Nephron progenitor cell (in vitro differentiated cells): Measurements from ENCODE around the gene SMIM23.

Experiments used
- DNase-seq: peaks from one replicate; pipeline ENCODE4 v3.0.0; 2021
- H3K27ac Mint-ChIP-seq: 2 replicates; pipeline ENCODE4 v1.8.0; 2021; ENCODE audit warnings: mild to moderate bottlenecking, moderate library complexity, mixed read lengths
- H3K27me3 Mint-ChIP-seq: 2 replicates; pipeline ENCODE4 v1.8.0; 2021; ENCODE audit warnings: mild to moderate bottlenecking, low read depth, mixed read lengths; ENCODE audit not compliant: poor library complexity
- H3K36me3 Mint-ChIP-seq: 2 replicates; pipeline ENCODE4 v1.8.0; 2021; ENCODE audit warnings: low read depth, mixed read lengths
- H3K4me1 Mint-ChIP-seq: 2 replicates; pipeline ENCODE4 v1.8.0; 2021; ENCODE audit warnings: mixed read lengths
- H3K4me3 Mint-ChIP-seq: 2 replicates; pipeline ENCODE4 v1.8.0; 2021; ENCODE audit warnings: mild to moderate bottlenecking, moderate library complexity, mixed read lengths
- H3K9me3 Mint-ChIP-seq: 2 replicates; pipeline ENCODE4 v1.8.0; 2021; ENCODE audit warnings: mild to moderate bottlenecking, moderate library complexity, mixed read lengths
- TF ChIP-seq, protein P1 (sequence below): fragments of 200-600 bp; sonication (generic); IDR thresholded peaks from 2 replicates; pipeline ENCODE4 v1.5.0; 2021; ENCODE audit warnings: antibody characterized with exemption

The SMIM23 gene

GRCh38 chr5:171750311-171750788 lies 35.3 kb upstream of the SMIM23 start:
- Mint-ChIP-seq H3K4me3 (no peak overlapping the region), H3K36me3 (no peaks in the 10 kb centered on the region), H3K9me3 (no peaks in the 10 kb centered on the region), H3K27ac (no peak overlapping the region), H3K27me3 (peaks cover 4% of the 10 kb centered on the region), H3K4me1 (peaks cover 47% of the 10 kb centered on the region)
- TF ChIP-seq, protein P1, sequence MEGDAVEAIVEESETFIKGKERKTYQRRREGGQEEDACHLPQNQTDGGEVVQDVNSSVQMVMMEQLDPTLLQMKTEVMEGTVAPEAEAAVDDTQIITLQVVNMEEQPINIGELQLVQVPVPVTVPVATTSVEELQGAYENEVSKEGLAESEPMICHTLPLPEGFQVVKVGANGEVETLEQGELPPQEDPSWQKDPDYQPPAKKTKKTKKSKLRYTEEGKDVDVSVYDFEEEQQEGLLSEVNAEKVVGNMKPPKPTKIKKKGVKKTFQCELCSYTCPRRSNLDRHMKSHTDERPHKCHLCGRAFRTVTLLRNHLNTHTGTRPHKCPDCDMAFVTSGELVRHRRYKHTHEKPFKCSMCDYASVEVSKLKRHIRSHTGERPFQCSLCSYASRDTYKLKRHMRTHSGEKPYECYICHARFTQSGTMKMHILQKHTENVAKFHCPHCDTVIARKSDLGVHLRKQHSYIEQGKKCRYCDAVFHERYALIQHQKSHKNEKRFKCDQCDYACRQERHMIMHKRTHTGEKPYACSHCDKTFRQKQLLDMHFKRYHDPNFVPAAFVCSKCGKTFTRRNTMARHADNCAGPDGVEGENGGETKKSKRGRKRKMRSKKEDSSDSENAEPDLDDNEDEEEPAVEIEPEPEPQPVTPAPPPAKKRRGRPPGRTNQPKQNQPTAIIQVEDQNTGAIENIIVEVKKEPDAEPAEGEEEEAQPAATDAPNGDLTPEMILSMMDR: no peak
- no peak for DNase-seq

DNA sequence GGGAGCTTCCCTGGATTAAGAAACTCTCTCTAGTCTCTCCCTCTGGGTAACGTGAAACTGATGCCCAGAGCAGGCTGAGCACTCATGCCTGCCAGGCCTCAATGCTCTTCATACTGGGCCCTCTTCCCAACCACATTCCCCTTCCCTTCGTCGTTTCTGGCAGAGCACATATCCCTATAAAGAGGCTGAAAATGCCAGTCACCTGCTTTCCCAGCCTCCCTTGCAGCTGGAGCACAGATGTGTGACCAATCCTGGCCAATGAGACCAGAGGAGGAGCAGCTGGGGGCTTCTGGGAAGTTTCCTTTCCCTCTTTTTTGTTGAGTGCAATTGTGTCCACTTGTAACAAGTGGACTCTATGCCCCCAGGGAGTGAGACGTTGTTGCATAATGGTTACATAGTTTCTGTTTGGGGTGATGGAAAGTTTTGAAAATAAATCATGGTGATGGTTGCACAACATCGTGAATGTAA lies 30.2 kb upstream of the SMIM23 start:
- no peak for DNase-seq
- H3K4me3 Mint-ChIP-seq: no peak overlapping the region
- H3K27ac Mint-ChIP-seq: no peak overlapping the region
- peaks cover 4% of the 10 kb centered on the region for H3K27me3 Mint-ChIP-seq
- H3K36me3 Mint-ChIP-seq: no peaks in the 10 kb centered on the region
- no peaks in the 10 kb centered on the region for H3K9me3 Mint-ChIP-seq
- TF ChIP-seq, protein P1: no peak
- H3K4me1 Mint-ChIP-seq: peaks cover 13% of the 10 kb centered on the region

DNA sequence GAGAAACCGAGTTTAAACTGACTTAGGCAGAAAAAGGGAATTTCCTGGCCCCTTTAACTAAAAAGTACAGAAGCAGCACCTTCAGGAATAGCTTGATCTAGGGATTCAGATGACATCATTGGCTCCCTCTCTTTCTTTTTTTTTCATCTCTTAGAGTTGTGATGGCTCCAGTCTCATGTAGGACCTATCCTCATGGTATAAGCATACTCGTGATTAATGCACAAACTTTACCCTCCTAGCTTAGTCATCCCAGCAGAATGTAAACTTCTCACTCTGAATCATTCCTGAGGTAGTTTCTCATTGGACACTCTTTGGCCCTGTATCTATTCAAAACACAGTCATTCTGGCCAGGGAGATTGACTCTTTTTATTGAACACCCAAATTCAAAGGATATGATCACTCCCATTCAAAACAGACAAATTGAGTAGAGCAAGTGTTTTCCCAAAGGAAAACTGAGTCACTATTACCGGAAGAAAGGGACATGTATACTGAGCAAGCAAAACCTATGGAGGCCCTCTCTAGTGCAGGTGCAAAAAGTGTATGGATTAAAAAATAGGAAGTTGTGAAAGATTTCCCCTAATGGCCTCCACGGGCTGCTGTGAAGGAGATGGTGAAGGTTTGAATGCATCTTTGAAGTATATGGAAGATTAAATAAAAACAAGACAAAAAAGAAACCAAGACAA lies 27.6 kb upstream of the SMIM23 start:
- H3K9me3 Mint-ChIP-seq: no peaks in the 10 kb centered on the region

DNA sequence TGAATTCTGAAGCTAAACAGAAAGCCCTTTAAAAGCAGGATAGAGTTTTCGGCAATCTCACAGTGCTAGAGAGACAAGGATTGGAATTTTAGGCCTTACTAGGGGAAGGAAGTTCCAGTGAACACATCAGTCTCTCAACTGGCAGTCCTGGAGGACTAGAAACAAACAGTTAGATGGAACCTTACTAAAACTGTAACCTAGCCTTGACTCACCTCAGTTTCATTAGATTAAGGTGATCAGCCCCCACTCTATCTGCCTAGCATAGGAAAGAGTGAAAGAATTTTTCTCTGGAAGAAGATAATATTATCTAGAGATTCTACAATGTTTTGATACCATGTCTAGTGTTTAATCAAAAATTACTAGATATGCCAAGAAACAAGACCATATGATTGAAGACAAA lies 25.8 kb upstream of the SMIM23 start:
- H3K4me3 Mint-ChIP-seq: no peak overlapping the region
- peaks cover 8% of the 10 kb centered on the region for H3K27me3 Mint-ChIP-seq
- peaks cover 1% of the 10 kb centered on the region for H3K9me3 Mint-ChIP-seq
- H3K4me1 Mint-ChIP-seq: no peaks in the 10 kb centered on the region
- DNase-seq: no peak
- no peak overlapping the region for H3K27ac Mint-ChIP-seq
- H3K36me3 Mint-ChIP-seq: no peaks in the 10 kb centered on the region
- TF ChIP-seq, protein P1: no peak

More for the DNA sequence above, 27.6 kb upstream of the SMIM23 start:
- H3K27ac Mint-ChIP-seq: no peak overlapping the region
- no peaks in the 10 kb centered on the region for H3K4me1 Mint-ChIP-seq
- H3K36me3 Mint-ChIP-seq: no peaks in the 10 kb centered on the region
- H3K27me3 Mint-ChIP-seq: peaks cover 4% of the 10 kb centered on the region
- TF ChIP-seq, protein P1: no peak
- DNase-seq: no peak
- no peak overlapping the region for H3K4me3 Mint-ChIP-seq

DNA sequence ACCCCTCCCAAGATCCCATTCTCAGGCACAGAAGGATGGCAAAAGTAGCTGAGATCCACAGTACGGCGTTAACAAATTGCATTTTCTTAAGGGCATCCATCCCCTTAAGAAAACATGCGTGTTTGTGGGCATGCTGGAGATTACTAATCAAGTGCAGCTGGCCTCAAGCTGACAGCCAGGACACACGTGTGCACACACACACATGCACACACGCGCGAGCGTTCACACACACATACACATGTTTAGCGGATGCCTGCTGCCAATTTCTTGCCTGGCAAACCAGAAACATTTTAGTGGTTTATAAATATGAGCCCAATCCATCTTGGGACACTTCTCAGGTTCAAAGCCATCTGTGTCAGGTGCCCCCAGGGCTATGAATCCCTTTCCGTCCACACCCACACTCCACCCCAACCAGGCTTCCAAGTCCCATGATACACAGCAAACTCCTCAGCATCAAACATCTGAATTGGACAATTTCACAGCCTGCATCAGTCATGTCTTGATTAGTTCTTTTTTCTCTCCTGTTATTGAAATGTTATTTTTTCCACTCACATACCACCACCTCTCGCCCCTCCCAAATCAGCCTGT lies 23.5 kb upstream of the SMIM23 start:
- DNase-seq: no peak
- Mint-ChIP-seq H3K4me1 (no peaks in the 10 kb centered on the region), H3K36me3 (peaks cover 14% of the 10 kb centered on the region), H3K27me3 (peaks cover 8% of the 10 kb centered on the region), H3K4me3 (no peak overlapping the region), H3K9me3 (peaks cover 21% of the 10 kb centered on the region), H3K27ac (no peak overlapping the region)
- TF ChIP-seq, protein P1: no peak
